CD4-positive, alpha-beta T cell treated with Interleukin-2 at 100 ng/mL for 4 hours (primary cell): ENCODE data around the gene PRPH.
"Not testable (repeated sequence)": the region's sequence is repeated elsewhere in the genome, so short reads cannot be mapped to it uniquely, and the experiment has no call there.

ENCODE experiments used
- DNase-seq: peaks from one replicate; pipeline ENCODE4 v3.0.0-alpha.2; 2020; ENCODE audit warnings: low spot score

PRPH gene

DNA sequence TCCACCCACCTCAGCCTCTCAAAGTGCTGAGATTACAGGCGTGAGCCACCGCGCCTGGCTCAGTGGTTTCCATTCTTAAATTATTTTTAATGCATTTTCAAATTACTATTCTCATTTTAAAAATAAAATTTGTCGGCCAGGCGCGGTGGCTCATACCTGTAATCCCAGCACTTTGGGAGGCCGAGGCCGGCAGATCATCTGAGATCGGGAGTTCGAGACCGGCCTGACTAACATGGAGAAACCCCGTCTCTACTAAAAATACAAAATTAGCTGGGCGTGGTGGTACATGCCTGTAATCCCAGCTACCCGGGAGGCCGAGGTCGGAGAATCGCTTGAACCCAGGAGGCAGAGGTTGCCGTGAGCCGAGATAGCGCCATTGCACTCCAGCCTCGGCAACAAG, 38.8 kb downstream of the PRPH start:
- not testable (repeated sequence) for DNase-seq

DNA sequence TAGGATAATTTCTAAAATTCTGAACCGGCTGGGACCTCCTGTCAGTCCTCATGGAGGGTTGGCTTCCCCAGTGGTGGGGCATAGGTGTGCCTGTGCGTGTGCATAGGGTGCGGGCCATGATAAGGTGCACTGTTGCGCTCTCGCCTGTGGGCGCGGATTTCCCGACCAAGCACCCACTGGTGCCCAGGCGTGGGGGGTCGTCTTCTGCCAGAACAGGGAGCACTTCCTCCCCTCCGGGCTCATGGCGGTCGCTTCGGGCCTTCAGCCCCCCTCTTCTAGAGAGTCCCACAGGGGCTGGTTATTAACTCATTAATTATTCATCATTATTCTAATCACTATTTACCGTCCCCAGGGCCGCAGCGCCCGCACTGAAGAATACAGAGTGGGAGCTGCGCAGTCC, 39.3 kb downstream of the PRPH start:
- DNase-seq: no peak

GRCh38 chr12:49334681-49335080, 39.7 kb downstream of the PRPH start:
- DNase-seq: no peak

DNA sequence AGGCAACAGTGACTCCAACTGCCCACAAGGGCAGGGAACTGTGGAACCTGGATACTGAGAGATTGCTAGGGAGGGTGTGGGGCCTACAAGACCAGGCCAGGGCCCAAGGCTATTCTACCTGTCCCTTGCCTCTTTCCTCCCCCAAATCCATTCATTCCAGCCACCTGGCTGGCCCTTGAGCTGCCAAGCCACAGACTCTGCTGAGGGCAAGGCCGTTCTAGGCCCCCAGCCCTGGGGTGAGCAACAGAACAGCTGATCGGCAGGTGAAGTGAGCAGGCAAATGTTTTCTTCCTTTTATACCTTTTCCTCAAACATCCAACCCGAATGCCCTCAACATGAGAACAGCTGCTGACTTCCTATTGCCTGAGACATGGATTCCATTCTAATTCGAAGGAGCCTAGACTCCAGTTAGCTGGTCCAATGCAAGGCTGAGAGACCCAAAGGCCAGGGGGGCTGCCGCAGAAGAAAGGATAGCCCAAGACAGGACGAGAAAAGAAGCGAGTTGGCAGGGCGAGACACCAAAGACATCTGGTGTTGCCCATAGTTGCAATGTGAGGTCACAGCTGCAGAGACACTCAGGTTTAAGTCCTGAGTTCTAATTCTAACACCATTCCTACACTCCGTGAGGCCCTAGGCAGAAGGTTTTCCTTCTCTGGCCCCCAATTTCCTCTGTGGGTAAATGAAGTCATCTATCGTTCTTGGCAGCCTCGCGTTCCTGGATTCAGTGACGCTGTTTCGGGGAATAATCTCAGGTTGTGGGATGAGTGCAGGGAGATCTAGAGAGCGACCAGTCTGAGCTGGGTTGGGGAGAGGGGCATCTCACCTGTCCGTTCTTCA, 40.4 kb downstream of the PRPH start:
- no peak for DNase-seq

- no peak for DNase-seq
Measured at GRCh38 chr12:49335955-49336644, 41.2 kb downstream of the PRPH start.

DNA sequence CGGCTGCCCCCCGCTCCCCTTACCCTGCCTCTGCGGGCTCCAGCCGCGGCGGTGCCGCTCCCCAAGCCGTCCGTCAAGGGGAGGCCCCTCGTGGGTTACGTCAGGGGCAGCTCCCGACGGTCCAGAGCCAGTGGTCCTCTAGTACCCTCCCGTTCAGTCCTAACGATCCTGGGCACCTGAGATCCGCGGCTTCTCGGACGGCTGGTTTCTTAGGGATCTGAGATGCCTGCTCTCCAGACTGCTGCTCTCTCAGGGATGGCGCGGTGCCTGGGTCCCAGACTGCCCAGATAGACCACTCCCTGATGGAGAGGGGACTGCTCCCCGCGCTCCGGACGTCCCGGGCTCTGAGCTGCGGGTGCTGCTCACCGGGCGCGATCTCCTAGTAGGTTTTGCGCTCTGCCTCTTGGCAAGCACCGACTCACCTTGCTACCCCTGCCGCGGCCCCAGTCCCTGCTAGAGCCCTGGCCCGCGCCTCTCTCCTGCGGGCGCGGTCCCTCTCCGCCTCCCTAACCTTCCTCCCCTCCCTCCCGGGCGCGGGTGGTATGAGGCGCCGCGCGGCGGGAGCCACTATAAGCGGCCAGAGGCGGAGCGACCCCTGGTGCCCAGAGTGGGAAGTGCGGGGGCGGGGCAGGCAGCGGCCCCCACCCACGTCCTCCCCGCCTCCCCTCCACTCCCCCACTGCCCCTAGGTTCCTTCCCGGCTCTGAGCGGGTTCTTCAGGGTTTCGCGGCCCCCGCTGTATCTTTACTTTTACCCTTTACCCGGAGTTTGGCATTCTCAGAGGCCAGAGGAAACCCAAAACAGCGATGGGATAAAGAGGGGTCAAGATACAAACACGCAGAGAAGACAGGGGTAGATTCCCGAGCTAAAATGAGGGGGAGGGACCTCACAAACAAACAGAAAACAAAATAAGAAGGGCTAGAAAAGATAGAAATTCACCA, 42.0 kb downstream of the PRPH start, which contains the start of gene C1QL4:
TSS of gene C1QL4 (minus strand) at position 544 of the 940 bp plus-strand sequence. CDS start 711 bp downstream, outside the sequence.
- peak; percentile 87 for DNase-seq

- DNase-seq: no peak
Measured at GRCh38 chr12:49338830-49339463, 44.0 kb downstream of the PRPH start.

GRCh38 chr12:49339464-49339861, 44.5 kb downstream of the PRPH start:
- DNase-seq: no peak

DNA sequence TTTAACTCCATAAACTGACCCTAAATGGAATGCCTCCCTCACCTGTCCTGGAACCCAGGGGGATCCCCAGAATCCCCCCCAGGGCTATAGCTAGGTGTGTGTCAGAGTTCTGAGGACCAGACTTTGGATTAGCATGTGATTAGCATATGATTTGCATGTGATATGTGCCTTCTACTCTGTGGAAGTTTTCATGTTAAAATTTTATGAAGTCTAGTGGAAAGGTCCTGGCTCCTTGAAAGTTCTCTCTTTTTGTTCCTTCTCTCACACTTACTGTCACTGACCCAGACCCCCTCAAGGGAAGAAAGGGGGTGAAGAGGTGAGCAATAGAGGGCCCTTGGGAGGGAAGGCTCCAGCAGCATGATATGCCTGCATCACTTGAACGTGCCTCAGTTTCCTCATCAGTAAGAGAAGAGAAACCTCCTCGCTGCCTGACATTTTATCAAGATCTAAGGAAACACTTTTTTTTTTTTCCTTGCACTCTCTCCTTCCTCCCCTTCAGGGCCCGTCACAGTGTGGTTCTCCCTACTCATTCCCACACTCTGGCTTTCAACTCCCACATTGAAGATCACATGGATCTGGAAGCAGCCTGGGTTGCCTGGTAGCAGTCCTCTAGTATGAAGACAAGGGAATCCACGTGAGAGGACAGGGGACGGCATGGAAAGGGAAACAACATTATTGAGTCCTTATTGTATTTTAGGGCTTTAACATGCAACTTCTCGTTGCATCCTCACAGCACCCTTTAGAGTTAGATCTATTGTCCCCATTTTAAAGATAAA, 45.3 kb downstream of the PRPH start:
- DNase-seq: no peak

GRCh38 chr12:49340971-49341776, 46.2 kb downstream of the PRPH start:
- no peak for DNase-seq

DNA sequence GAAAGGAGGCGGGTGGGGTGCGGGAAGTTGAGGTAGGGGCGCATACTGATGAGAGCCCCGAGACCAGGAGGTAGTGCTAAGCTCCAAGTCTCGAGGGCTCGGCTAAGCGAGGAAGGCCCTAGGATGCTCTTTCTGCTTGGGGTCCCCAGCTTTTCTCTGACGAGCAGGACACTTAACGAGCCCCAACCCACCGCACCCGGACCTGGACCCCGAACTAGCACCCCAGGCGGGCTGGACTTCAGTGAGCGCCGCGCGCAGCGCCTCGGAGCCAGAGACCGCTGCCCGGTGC, 46.8 kb downstream of the PRPH start:
- no peak for DNase-seq

- peak; percentile 74 for DNase-seq
Measured at GRCh38 chr12:49342066-49342913, 47.3 kb downstream of the PRPH start.

- peak; percentile 35 for DNase-seq
Measured at GRCh38 chr12:49342914-49343731, 48.2 kb downstream of the PRPH start.

DNA sequence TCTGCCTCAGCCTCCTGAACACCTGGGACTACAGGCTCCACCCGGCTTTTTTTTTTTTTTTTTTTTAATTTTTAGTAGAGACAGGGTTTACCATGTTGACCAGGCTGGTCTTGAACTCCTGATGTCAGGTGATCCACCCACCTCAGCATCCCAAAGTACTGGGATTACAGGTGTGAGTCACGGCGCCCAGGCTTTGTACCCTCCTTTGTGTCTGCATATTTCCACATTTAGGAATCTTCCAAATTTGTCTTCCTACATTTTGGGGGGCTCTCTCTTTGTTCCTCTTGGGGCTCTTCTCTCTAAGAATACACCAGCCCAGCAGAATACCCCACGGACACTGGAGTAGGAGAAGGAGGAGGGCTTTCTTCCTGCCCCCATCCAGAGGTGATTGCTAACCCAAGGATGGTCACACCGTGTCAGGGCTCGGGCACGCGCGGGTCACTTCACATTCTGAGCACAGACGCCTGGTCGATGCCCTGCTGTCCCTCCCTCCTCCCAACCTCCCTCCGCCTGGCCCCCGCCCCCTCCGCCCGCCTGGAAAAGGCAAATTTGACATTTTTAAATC, 49.6 kb downstream of the PRPH start:
- no peak for DNase-seq

DNA sequence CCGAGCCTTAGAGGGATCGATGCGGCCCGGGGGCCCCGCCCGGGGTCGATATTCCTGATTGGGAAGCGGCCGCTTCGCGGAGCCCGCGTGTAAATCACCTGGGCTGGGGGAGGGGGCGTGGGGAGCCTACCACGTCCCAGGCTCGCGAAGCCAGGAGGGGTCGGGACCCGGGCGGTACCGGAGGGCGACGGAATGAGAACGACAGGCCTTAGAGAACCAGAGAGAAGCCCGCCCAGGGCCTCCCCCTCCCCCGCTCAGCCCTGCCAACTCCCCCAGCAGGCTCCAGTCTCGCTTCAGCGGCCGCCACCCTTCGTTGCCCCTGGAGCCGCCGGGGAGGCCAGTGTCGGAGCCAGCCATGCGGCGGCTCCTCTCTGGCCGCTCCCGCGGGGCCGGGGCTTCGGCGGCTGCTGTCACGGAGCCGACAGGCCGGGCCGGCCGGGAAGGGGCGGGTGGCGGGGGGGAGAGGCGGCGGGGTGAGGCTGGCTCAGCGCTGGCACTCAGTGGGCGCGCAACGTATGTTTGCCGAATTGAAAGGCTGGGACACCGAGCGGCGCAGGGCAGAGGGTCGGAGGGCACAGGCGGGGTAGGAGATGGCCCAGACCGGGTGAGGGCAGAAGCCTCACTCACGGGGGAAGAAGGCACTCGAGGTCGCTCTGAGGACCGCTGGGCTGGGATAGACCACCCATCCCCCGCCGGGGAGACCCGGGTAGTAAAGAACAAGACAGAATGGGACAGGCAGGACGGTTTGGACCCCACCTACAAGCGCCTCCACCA, 50.3 kb downstream of the PRPH start:
- no peak for DNase-seq

GRCh38 chr12:49345825-49346658, 51.1 kb downstream of the PRPH start:
- no peak for DNase-seq
